ENCODE data around the gene MUC13. TPM values are rescaled to one million over a fixed set of nuclear protein-coding genes. Genes with fewer than 3 reads are reported as not detected.

The MUC13 gene
- polyA plus RNA-seq, 1 donor from 2014 or later, result not detected

DNA sequence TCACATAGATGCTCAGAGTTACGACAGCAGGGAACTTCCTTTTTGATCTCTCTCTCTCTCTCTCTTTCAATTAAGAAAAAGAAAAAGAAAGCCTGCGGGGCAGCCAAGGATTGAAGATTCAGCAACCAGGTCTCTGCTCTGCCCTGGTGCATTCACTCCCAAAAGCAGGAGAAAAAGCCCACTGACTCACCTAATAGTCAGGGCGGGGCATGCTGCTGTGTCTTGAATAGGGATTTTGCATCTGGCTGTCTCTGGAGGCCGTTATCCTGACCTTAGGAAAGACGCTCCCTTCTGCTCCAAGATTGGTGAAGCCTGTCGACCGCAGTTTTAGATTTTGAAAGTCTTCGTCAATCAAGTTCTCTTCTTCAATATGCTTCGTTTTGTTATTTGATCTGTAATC is 26.6 kb downstream of the MUC13 start:
- no peaks in the 10 kb centered on the region for H3K9me2 ChIP-seq (ENCODE audit: insufficient read depth, low read length)
- H4K20me1 ChIP-seq (ENCODE audit: insufficient read depth), result no peaks in the 10 kb centered on the region
- no peaks in the 10 kb centered on the region for H3F3A ChIP-seq (ENCODE audit: insufficient read depth, low read length, poor library complexity, severe bottlenecking)
- H3K9ac ChIP-seq (ENCODE audit: low read length), result no peak overlapping the region
- no peaks in the 10 kb centered on the region for H3K27me3 ChIP-seq (ENCODE audit: insufficient read depth, low read depth, low read length)
- no peak overlapping the region for H2AFZ ChIP-seq (ENCODE audit: low read depth, low read length)
- no peaks in the 10 kb centered on the region for H3K36me3 ChIP-seq (ENCODE audit: insufficient read depth, low read length)
- H3K79me2 ChIP-seq (replicated peaks; ENCODE audit: insufficient read depth, low read length), result no peaks in the 10 kb centered on the region
- no peaks in the 10 kb centered on the region for H3K9me3 ChIP-seq (ENCODE audit: low read length)
- no peak overlapping the region for H3K27ac ChIP-seq (ENCODE audit: low read length)
- no peak overlapping the region for H3K4me2 ChIP-seq (ENCODE audit: low read length)
- no peak overlapping the region for H3K4me3 ChIP-seq (ENCODE audit: low read length)
- TF ChIP-seq EP300 (conservative IDR thresholded peaks at IDR 0.05; ENCODE audit: poor library complexity, severe bottlenecking) (no peak), TAF1 (IDR thresholded peaks at IDR 0.05; ENCODE audit: low read depth) (no peak), MXI1 (conservative IDR thresholded peaks at IDR 0.05; ENCODE audit: poor library complexity, severe bottlenecking) (no peak), SMC3 (conservative IDR thresholded peaks at IDR 0.05; ENCODE audit: poor library complexity) (no peak), EZH2 (IDR thresholded peaks at IDR 0.05; ENCODE audit: borderline replicate concordance, insufficient read depth, low read length, poor library complexity, severe bottlenecking) (no peak), POLR2AphosphoS5 (IDR thresholded peaks at IDR 0.05) (no peak), RAD21 (conservative IDR thresholded peaks at IDR 0.05) (no peak)
- TF ChIP-seq, protein P1, sequence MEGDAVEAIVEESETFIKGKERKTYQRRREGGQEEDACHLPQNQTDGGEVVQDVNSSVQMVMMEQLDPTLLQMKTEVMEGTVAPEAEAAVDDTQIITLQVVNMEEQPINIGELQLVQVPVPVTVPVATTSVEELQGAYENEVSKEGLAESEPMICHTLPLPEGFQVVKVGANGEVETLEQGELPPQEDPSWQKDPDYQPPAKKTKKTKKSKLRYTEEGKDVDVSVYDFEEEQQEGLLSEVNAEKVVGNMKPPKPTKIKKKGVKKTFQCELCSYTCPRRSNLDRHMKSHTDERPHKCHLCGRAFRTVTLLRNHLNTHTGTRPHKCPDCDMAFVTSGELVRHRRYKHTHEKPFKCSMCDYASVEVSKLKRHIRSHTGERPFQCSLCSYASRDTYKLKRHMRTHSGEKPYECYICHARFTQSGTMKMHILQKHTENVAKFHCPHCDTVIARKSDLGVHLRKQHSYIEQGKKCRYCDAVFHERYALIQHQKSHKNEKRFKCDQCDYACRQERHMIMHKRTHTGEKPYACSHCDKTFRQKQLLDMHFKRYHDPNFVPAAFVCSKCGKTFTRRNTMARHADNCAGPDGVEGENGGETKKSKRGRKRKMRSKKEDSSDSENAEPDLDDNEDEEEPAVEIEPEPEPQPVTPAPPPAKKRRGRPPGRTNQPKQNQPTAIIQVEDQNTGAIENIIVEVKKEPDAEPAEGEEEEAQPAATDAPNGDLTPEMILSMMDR (IDR thresholded peaks at IDR 0.05; ENCODE audit: poor library complexity, severe bottlenecking), result no peak
- TF ChIP-seq, protein P2, sequence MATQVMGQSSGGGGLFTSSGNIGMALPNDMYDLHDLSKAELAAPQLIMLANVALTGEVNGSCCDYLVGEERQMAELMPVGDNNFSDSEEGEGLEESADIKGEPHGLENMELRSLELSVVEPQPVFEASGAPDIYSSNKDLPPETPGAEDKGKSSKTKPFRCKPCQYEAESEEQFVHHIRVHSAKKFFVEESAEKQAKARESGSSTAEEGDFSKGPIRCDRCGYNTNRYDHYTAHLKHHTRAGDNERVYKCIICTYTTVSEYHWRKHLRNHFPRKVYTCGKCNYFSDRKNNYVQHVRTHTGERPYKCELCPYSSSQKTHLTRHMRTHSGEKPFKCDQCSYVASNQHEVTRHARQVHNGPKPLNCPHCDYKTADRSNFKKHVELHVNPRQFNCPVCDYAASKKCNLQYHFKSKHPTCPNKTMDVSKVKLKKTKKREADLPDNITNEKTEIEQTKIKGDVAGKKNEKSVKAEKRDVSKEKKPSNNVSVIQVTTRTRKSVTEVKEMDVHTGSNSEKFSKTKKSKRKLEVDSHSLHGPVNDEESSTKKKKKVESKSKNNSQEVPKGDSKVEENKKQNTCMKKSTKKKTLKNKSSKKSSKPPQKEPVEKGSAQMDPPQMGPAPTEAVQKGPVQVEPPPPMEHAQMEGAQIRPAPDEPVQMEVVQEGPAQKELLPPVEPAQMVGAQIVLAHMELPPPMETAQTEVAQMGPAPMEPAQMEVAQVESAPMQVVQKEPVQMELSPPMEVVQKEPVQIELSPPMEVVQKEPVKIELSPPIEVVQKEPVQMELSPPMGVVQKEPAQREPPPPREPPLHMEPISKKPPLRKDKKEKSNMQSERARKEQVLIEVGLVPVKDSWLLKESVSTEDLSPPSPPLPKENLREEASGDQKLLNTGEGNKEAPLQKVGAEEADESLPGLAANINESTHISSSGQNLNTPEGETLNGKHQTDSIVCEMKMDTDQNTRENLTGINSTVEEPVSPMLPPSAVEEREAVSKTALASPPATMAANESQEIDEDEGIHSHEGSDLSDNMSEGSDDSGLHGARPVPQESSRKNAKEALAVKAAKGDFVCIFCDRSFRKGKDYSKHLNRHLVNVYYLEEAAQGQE (IDR thresholded peaks at IDR 0.05; ENCODE audit: borderline replicate concordance), result no peak

DNA sequence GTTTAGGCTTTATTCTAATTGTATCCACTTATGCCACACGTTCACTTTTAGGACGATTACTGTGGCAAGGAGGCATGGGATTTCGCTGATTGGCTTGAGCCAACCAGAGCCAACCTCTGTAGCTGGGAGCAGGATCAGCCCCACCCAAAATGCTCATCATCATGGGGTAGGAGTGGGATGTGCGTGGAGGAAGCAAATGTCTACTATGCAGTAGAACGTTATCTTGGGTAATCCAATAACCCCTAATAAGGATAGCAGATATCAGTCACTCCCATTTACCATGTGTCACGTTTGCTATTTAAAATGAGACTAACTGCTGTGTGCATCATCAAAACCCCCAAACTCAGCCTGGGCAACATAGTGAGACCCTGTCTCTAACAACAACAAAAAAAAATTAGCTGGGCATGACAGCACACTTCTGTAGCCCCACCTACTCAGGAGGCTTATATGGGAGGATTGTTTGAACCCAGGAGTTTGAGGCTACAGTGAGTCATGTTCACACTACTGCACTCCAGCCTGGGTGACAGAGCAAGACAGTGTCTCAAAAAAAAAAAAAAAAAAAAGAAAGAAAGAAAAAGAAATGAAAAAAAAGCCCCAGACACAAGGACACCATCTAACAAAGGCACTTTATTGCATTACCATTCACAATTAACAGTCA is 29.6 kb downstream of the MUC13 start:
- Histone ChIP-seq H3K4me2 (ENCODE audit: low read length) (no peak overlapping the region), H3K9me3 (ENCODE audit: low read length) (no peaks in the 10 kb centered on the region), H2AFZ (ENCODE audit: low read depth, low read length) (no peak overlapping the region), H3K79me2 (replicated peaks; ENCODE audit: insufficient read depth, low read length) (no peaks in the 10 kb centered on the region), H3K9me2 (ENCODE audit: insufficient read depth, low read length) (no peaks in the 10 kb centered on the region), H3F3A (ENCODE audit: insufficient read depth, low read length, poor library complexity, severe bottlenecking) (no peaks in the 10 kb centered on the region), H4K20me1 (ENCODE audit: insufficient read depth) (no peaks in the 10 kb centered on the region), H3K27ac (ENCODE audit: low read length) (no peak overlapping the region), H3K9ac (ENCODE audit: low read length) (no peak overlapping the region), H3K4me3 (ENCODE audit: low read length) (no peak overlapping the region), H3K36me3 (ENCODE audit: insufficient read depth, low read length) (no peaks in the 10 kb centered on the region), H3K27me3 (ENCODE audit: insufficient read depth, low read depth, low read length) (no peaks in the 10 kb centered on the region)
- no peak for TF ChIP-seq EP300 (conservative IDR thresholded peaks at IDR 0.05; ENCODE audit: poor library complexity, severe bottlenecking)
- TF ChIP-seq TAF1 (IDR thresholded peaks at IDR 0.05; ENCODE audit: low read depth), result no peak
- TF ChIP-seq, protein P2 (IDR thresholded peaks at IDR 0.05; ENCODE audit: borderline replicate concordance), result no peak
- TF ChIP-seq, protein P1 (IDR thresholded peaks at IDR 0.05; ENCODE audit: poor library complexity, severe bottlenecking), result no peak
- TF ChIP-seq MXI1 (conservative IDR thresholded peaks at IDR 0.05; ENCODE audit: poor library complexity, severe bottlenecking), result no peak
- no peak for TF ChIP-seq POLR2AphosphoS5 (IDR thresholded peaks at IDR 0.05)
- no peak for TF ChIP-seq SMC3 (conservative IDR thresholded peaks at IDR 0.05; ENCODE audit: poor library complexity)
- no peak for TF ChIP-seq RAD21 (conservative IDR thresholded peaks at IDR 0.05)
- TF ChIP-seq EZH2 (IDR thresholded peaks at IDR 0.05; ENCODE audit: borderline replicate concordance, insufficient read depth, low read length, poor library complexity, severe bottlenecking), result no peak

All from neural cell (in vitro differentiated cells).